Measurements from ENCODE around the gene ADAM17.
"Not testable (repeated sequence)": the region's sequence is repeated elsewhere in the genome, so short reads cannot be mapped to it uniquely, and the experiment has no call there.

The ADAM17 gene

DNA sequence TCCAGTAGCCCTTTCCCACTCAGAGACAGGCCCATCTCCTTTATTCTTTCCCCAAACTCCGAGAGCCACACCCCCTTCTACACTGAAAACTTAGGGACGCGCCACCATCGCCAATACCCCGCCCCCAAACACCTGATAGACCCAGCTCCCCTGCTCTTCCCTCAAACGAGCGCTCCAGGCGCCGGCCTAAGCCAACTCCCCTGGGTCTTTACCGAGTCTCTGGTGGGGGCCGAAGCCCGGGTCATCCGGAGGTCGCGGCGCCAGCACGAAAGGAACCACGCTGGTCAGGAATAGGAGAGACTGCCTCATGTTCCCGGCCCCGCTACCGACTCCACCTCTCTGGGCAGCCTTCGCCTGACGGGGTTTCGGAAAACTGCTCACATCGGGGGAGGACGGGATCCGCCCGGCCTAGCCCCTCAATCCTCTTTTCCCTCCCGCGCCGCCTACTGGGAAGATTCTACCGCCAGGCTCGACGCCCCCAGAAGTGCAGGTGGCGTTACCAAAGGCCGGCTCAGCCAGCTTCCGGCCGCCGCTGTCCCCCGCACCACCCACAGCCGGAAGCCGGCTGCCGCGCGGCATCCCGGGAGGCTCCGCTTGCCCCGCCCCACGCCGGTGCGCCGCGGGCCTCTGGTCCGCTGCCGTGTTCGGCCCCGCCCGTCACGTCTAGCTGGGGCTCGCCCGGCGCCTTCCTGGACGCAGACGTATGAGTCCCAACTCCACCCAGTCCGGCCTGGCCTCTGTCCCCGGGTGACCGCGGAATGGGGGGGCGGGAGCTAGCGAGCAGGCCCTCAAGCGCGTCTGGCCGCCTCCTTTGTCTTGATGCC lies at the start of gene ADAM17:
TSS of gene ADAM17 (minus strand) at position 534 of the 824 bp plus-strand sequence. CDS start at position 309, 225 bp downstream.
- DNase-seq (ENCODE audit: low read depth): peak; percentile 81

DNA sequence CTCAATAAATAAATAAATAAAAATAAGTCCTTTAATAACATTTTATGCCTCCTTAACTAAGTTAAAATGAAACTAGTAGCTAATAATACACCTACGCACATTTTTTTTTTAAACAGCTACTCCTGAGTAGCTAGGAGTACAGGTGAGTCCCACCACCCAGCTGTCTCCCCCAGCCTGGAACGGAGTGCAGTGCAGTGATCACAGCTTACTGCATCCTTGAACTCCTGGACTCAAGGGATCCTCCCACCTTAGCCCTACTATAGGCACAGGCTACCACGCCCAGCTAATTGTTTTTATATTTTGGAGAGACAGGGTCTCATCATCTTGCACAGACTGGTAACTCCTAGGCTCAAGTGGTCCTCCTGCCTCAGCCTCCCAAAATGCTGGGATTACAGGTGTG lies 46.8 kb upstream of the ADAM17 start:
- no peak for DNase-seq (ENCODE audit: low read depth)

- no peak for DNase-seq (ENCODE audit: low read depth)
Measured at GRCh38 chr2:9601397-9601796, 45.8 kb upstream of the ADAM17 start.

DNA sequence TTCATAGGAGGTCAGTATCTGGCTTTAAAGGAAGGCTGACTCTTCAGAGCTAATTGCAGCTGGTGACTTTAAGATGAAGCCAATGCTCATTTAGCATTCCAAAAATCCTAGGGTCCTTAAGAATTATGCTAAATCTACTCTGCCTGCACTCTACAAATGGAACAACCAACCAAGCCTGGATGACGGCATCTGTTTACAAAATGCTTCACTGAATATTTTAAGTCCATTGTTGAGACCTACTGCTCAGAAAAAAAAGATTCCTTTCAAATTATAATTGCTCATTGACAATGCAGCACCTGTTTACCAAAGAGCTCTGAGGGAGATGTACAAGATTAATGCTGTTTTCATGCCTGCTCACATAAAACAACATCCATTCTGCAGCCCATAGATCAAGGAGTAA lies 43.8 kb upstream of the ADAM17 start:
- DNase-seq (ENCODE audit: low read depth): no peak

GRCh38 chr2:9596621-9597311 lies 41.1 kb upstream of the ADAM17 start:
- DNase-seq (ENCODE audit: low read depth): no peak

DNA sequence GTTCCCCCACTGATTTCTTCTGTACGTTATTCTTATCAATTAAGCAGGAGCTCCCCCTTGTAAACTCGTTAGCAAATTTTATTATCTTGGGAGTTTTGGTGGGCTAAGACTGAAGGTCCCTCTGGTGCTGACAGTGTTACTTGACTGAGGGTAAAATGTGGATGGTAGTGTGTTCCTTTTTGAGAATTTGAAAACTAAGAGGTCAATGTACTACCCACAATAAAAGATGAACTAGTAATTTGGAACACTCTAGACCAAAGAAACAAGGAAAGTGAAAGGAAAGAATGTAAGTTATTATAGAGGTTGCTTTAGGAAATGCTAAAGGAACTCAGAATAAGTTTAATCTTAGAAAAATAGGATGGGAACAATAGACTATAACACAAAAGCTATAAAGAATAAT lies 40.1 kb upstream of the ADAM17 start:
- no peak for DNase-seq (ENCODE audit: low read depth)

DNA sequence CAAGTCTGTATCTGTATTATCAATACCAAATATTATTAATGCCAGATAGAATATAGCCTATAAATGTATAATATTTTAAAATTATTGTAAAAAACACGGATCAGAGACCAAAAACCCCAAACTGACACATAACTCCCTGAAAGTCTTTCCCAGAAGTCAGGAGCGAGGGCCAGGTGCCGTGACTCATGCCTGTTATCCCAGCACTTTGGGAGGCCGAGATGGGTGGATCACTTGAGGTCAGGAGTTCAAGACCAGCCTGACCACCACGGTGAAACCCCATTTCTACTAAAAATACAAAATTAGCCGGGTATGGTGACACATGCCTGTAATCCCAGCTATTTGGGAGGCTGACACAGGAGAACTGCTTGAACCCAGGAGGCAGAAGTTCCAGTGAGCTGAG lies 39.6 kb upstream of the ADAM17 start:
- DNase-seq (ENCODE audit: low read depth): not testable (repeated sequence)

DNA sequence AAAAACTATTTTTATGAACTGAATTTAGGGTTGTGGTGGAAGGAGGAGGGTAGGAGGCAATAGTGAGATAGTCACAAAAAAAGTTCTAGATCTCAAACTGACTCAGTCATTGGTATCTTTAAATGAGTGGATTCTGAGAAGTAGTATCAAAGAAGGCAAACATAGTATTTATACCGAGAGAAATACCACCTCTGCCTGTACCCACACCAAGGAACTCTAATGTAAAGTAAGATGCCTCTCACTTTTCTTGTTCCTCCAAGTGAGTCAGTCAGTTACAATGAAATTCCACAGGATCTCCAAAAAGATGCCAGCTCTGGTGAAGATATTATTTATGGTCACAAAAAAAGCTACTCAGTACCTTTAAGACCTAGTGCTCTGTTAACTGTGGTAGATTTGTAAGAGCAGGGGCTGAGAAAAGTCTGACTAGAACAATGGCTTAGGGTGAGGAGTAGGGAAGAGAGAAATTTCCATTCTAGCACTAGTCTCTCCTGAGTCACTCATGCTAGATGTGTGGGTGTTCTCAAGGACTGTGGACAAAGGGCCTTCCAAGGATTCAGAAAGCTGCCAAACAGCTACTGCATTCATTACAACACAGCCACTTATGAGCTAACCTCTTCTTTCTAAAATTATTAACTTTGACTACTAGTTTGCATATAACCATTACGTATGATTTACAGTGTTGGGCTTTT lies 38.9 kb upstream of the ADAM17 start:
- DNase-seq (ENCODE audit: low read depth): no peak

- DNase-seq (ENCODE audit: low read depth): no peak
Measured at GRCh38 chr2:9593925-9594324, 38.3 kb upstream of the ADAM17 start.

GRCh38 chr2:9592699-9593098 lies 37.1 kb upstream of the ADAM17 start:
- no peak for DNase-seq (ENCODE audit: low read depth)

DNA sequence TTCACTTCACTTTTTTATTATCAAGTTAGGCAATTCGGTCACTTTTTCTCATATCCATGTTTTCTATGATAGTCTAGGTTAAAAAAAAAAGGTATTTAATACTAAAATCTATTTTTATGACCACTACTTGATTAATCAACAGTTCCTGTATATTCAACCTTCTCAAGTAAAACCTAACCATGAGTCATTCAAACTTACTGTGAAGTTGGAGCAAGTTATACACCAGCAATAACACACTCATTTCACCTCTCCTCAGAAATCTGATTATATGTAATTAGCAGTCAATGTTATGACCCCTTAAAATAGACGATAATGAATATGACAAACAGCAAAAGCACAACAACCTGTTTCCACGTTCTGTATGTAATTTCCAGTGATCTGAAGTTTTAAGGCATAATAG lies 35.0 kb upstream of the ADAM17 start:
- no peak for DNase-seq (ENCODE audit: low read depth)

DNA sequence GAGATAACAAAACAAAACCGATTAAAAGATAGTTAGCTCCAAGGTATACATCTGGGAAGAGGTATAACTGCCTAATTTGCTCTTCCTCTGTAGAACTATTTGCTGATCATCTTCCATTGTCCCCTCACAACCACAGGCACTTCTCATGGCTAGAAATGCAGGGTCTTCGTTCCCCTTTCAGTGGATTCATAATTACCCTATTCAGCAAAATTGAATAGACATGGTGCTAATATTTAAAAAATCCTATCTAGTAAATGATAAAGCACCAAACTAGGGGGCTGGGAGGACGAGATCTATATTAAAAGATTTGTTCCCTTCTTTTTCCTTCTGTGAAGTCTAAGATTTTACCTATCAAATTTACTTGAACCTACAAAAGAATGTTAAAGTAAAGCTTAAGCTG lies 30.8 kb upstream of the ADAM17 start:
- no peak for DNase-seq (ENCODE audit: low read depth)

GRCh38 chr2:9585486-9585885 lies 29.9 kb upstream of the ADAM17 start:
- no peak for DNase-seq (ENCODE audit: low read depth)

DNA sequence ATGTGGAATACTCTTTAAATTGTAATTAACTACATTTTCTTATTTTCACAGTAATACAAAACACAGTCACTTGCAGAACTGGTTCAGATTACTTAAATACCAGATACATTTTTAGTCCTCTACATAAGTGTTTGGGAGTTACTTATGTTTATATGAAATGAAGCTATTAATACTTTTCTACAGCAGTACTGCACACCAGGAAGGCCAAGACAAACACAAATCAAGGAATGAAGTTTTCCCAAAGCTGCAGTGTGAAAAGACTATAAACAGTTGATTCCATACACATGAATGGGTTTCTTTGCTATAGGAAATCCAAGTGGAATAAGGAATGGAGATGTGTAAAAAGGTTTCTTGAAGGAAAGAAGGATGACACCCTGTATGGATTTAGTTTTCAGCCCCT lies 29.3 kb upstream of the ADAM17 start:
- DNase-seq (ENCODE audit: low read depth): not testable (repeated sequence)

- DNase-seq (ENCODE audit: low read depth): no peak
Measured at GRCh38 chr2:9582624-9583023, 27.0 kb upstream of the ADAM17 start.

GRCh38 chr2:9578467-9579235 lies 23.0 kb upstream of the ADAM17 start:
- DNase-seq (ENCODE audit: low read depth): no peak

- DNase-seq (ENCODE audit: low read depth): no peak
Measured at GRCh38 chr2:9574331-9574730, 18.7 kb upstream of the ADAM17 start.

DNA sequence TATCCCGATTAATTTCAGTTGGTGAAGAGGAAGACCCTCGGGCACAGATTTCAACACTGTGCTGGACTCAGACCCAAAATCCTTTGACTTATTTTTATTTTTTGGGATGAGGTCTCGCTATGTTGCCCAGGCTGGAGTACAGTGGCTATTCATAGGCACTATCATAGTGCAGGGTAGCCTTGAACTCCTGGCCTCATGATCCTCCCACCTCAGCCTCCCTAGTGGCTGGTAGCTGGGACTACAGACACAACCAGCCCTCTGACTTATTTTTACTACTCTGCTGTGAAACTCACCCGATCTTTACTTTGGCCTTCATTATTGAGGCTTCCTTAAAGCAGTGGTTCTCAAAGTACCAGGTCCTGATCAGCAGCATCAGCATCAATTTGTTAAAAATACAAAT lies 18.2 kb upstream of the ADAM17 start:
- DNase-seq (ENCODE audit: low read depth): no peak

DNA sequence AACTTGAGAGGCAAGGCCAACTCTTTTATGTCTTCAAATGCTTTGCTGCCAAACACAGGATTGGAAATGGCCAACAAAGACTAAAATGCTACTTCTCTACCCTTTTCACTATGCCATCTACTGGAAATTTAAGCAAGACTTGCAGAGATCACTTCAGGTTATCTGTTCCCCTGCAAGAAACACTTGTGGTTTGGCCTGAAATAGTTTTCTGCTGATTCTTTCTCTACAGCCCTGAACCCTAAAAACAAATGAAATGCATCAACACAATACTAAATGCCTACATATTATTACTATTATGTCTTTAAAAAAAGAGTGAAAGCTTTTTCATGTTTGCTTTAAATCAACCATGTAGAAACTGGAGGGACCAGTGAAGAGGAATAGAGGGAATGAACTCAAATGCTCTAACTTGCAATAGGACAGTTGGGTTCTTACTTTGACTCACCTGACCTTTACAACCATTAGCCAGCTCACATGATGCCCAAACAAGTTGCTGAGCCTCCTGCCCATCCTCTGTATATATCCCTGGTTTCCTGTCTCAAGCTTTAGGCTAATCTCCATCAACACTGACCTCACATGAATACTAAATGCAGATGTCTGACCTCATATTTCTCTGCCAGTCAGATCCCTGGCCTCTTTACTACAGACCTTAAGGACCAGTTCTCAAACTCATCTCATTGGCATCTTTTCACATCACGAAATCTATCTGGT lies 17.5 kb upstream of the ADAM17 start:
- no peak for DNase-seq (ENCODE audit: low read depth)

DNA sequence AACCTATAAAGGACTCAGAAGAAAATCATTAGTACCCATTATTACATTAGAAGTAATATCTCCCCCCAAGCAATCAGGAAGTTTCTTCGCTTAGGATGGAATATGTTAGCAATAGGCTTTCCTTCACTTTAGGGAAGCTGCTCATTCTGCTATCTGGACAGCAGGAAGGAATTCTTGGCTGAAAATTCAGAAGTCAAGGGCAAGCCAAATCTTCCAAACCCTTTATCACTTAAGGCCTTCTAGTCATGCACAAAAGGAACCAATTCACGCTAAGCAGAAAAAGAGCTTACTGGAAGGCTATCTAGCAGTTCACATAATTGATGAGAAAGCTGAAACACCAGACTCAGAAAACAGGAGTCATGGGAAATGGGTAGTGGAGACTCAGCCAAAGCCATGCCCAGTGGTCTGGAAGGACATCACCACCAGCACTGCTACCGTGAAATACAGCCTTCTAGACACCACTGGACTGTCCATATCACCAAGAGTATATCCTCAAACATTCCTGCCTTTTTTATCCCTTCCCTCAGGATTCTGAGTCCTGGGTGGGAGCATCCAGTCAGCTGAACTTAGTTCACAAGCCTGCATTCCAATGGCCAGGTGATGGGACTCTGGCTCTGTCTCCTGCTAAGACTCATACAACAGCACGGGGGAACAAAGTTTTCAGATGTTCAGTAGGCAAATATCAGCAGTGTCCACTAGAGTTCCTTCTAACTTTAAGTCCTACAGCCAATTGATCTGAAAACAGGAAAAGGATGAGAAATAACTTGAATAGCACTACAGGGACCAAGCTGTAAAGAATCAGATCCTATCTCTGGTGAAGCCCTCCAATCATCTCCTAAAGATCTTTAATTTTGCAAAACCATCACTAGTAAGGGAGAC lies 14.8 kb upstream of the ADAM17 start:
- no peak for DNase-seq (ENCODE audit: low read depth)

All from activated T-helper 9 cell treated with anti-CD3 and anti-CD28 coated beads, Interleukin-2, amount 50 U/mL, for 16 hours (primary cell).